A549 (cell line): ENCODE measurements around the gene SARDH. TPM values are rescaled to one million over a fixed set of nuclear protein-coding genes. Genes with fewer than 3 reads are reported as not detected.

ENCODE experiments used
- ATAC-seq, 2 experiments: fragments of 200-7000 bp in 1 of 2; fragments of >200 bp in 1 of 2; cut with Nextera tagmentation in 1 of 2; cut with Tn5 transposase in 1 of 2; 3 replicates each; pipeline versions ENCODE4 v1.8.0 to v1.9.1; 2018 to 2020; ENCODE audit warnings: mild to moderate bottlenecking in 1 of 2, moderate library complexity in 1 of 2
- CTCF ChIA-PET: fragments of 300-600 bp; sonication (Branson Sonifier 250); formaldehyde crosslinking; extraction: SDS; loops from one replicate; lab custom pipeline; 2021; ENCODE audit warnings: antibody characterized with exemption, inconsistent platforms; lab: Yijun Ruan, JAX
- POLR2A ChIA-PET: fragments of 350-600 bp; formaldehyde crosslinking; extraction: SDS; loops from one replicate; lab custom pipeline; 2021; ENCODE audit warnings: antibody characterized with exemption, inconsistent platforms; lab: Yijun Ruan, JAX
- DNase-seq, 2 experiments: peaks; one replicate each; pipeline versions ENCODE4 v3.0.0 to v3.0.0-alpha.2; 2011 to 2016; ENCODE audit warnings: low read depth in 1 of 2, low spot score in 1 of 2
- FAIRE-seq: peaks from 2 replicates; lab custom pipeline; 2011; peaks lifted over from hg19 to GRCh38; lab: Jason Lieb, UNC
- H3K27ac ChIP-seq, 2 experiments: fragments of >200 bp; sonication (Bioruptor Twin); formaldehyde crosslinking; 3 replicates each; pipeline ENCODE4 v1.5.1; 2016 to 2017
- H3K4me1 ChIP-seq: fragments of >200 bp; sonication (Bioruptor Twin); formaldehyde crosslinking; 3 replicates; pipeline ENCODE4 v1.6.1; 2016
- H3K4me2 ChIP-seq: fragments of >200 bp; sonication (Bioruptor Twin); formaldehyde crosslinking; 3 replicates; pipeline ENCODE4 v1.6.1; 2016
- H3K4me3 ChIP-seq: fragments of >200 bp; sonication (Bioruptor Twin); formaldehyde crosslinking; 3 replicates; pipeline ENCODE4 v1.5.1; 2016
- H3K9me3 ChIP-seq: fragments of >200 bp; sonication (Bioruptor Twin); formaldehyde crosslinking; 3 replicates; pipeline ENCODE4 v1.6.1; 2016
- CBX2 ChIP-seq: fragments of 200-600 bp; sonication (generic); IDR thresholded peaks from 2 replicates; pipeline ENCODE4 v1.6.1; 2016; ENCODE audit warnings: low read depth, mild to moderate bottlenecking, borderline replicate concordance
- CEBPB ChIP-seq, 2 experiments: fragments of >200 bp in 1 of 2; sonication (Bioruptor Twin) in 1 of 2; formaldehyde crosslinking in 1 of 2; IDR thresholded peaks; 2 replicates each; pipeline ENCODE4 v1.6.1; 2012 to 2016
- CHD4 ChIP-seq: fragments of 200-600 bp; sonication (generic); IDR thresholded peaks from 2 replicates; pipeline ENCODE4 v1.6.1; 2016; ENCODE audit warnings: antibody characterized with exemption, mild to moderate bottlenecking, borderline replicate concordance
- CTCF ChIP-seq: fragments of >200 bp; sonication (Bioruptor Twin); formaldehyde crosslinking; IDR thresholded peaks from 3 replicates; pipeline ENCODE4 v1.5.1; 2016
- E2F6 ChIP-seq: IDR thresholded peaks from 2 replicates; pipeline ENCODE4 v1.6.1; 2012; ENCODE audit warnings: low read depth, borderline replicate concordance
- ELK1 ChIP-seq: fragments of 150-350 bp; IDR thresholded peaks from 2 replicates; pipeline ENCODE4 v1.6.1; 2014; ENCODE audit warnings: low read depth, mild to moderate bottlenecking, low read length
- EP300 ChIP-seq, 2 experiments: fragments of >200 bp; sonication (Bioruptor Twin); formaldehyde crosslinking; IDR thresholded peaks; 2 replicates in 1 of 2; 3 replicates in 1 of 2; pipeline ENCODE4 v1.6.1; 2016 to 2017
- FOSL2 ChIP-seq, 2 experiments: fragments of 450-650 bp in 1 of 2; fragments of >200 bp in 1 of 2; sonication (Bioruptor Twin) in 1 of 2; formaldehyde crosslinking; IDR thresholded peaks; 2 replicates each; pipeline versions ENCODE4 v1.5.0 to v1.6.1; 2016 to 2020; ENCODE audit warnings: mild to moderate bottlenecking in 1 of 2, moderate library complexity in 1 of 2
- GATA3 ChIP-seq: IDR thresholded peaks from 2 replicates; pipeline ENCODE4 v1.6.1; 2012; ENCODE audit warnings: borderline replicate concordance
- KDM1A ChIP-seq: fragments of 200-600 bp; sonication (generic); IDR thresholded peaks from 2 replicates; pipeline ENCODE4 v1.6.1; 2016; ENCODE audit warnings: low read depth, mild to moderate bottlenecking
- MAFK ChIP-seq: fragments of 450-650 bp; IDR thresholded peaks from 2 replicates; pipeline ENCODE4 v1.6.1; 2014; ENCODE audit not compliant: partially characterized antibody
- MAX ChIP-seq: IDR thresholded peaks from 2 replicates; pipeline ENCODE4 v1.6.1; 2012
- MYC ChIP-seq: IDR thresholded peaks from 2 replicates; pipeline ENCODE4 v1.6.1; 2012; ENCODE audit warnings: mild to moderate bottlenecking, inconsistent platforms, low read length, improper control_type of control experiment, borderline replicate concordance
- NFE2L2 ChIP-seq: fragments of 150-350 bp; conservative IDR thresholded peaks from 2 replicates; pipeline ENCODE4 v1.6.1; 2014; ENCODE audit warnings: low read length
- PHF8 ChIP-seq: fragments of 200-600 bp; sonication (generic); IDR thresholded peaks from 2 replicates; pipeline ENCODE4 v1.6.1; 2016; ENCODE audit warnings: low read depth, mild to moderate bottlenecking, antibody characterized with exemption, moderate library complexity, borderline replicate concordance
- POLR2A ChIP-seq: IDR thresholded peaks from 2 replicates; pipeline ENCODE4 v1.6.1; 2012; ENCODE audit warnings: mild to moderate bottlenecking, low read length
- REST ChIP-seq: fragments of 200-600 bp; sonication (generic); IDR thresholded peaks from 2 replicates; pipeline ENCODE4 v1.6.1; 2016; ENCODE audit warnings: antibody characterized with exemption, mild to moderate bottlenecking, moderate library complexity
- ZC3H11A ChIP-seq: fragments of 450-650 bp; IDR thresholded peaks from 2 replicates; pipeline ENCODE4 v1.6.1; 2014; ENCODE audit warnings: antibody characterized with exemption, mild to moderate bottlenecking
- ZNF302 ChIP-seq: fragments of 250-450 bp; sonication (Bioruptor Pico); IDR thresholded peaks from 2 replicates; pipeline ENCODE4 v1.9.0; 2021; ENCODE audit warnings: inconsistent platforms, mild to moderate bottlenecking, moderate library complexity
- WGBS: methylation state at CpG from one replicate; pipeline ENCODE4 v1.1.6; 2017; ENCODE audit errors: missing lambda C conversion rate; 5-methylcytosine and 5-hydroxymethylcytosine counted together
- polyA plus RNA-seq, 4 experiments: library from polyadenylated mRNA; depleted of rRNA in 3 of 4; stranded (reverse); fragments of >200 nt; fragmentation: RNase III in 1 of 4; extraction: RNeasy Plus Mini Kit Qiagen cat#74134 plus additional on column Dnase treatment in 1 of 4; gene quantifications; 2 replicates in 3 of 4; 3 replicates in 1 of 4; pipeline ENCODE4 v1.2.3, GENCODE V29; 2011 to 2017

Gene SARDH
- polyA plus RNA-seq, 2 of the 4 experiments (the other 2 are of a cell fraction) = 0.08 TPM; not detected in 1

GRCh38 chr9:133777068-133777791, 39.1 kb upstream of the SARDH start (continued):
- TF ChIP-seq CHD4 = no peak
- no peak for TF ChIP-seq MAX
- TF ChIP-seq, all 56 proteins: peak for 0

- ATAC-seq = no peak
- Histone ChIP-seq H3K9me3 (peaks cover 20% of the 10 kb centered on the region), H3K4me1 (no peaks in the 10 kb centered on the region), H3K4me2 (no peak overlapping the region), H3K27ac (no peak overlapping the region), H3K4me3 (no peak overlapping the region)
- no peak for FAIRE-seq
- TF ChIP-seq CTCF (no peak), GATA3 (no peak), FOSL2 (IDR thresholded peaks at IDR 0.05) (no peak), FOSL2 (CRISPR knock-in tag; IDR thresholded peaks at IDR 0.05) (no peak), ZC3H11A (no peak), KDM1A (no peak), REST (no peak), NFE2L2 (no peak), CHD4 (no peak), ZNF302 (no peak), CBX2 (no peak), MYC (no peak), CEBPB (IDR thresholded peaks at IDR 0.05) (no peak), E2F6 (no peak), ELK1 (no peak), POLR2A (no peak), PHF8 (no peak), MAX (no peak), EP300 (IDR thresholded peaks at IDR 0.05) (no peak), MAFK (no peak)
- WGBS = 95% methylated on average over 18 of the region's 27 CpGs
- ChIA-PET POLR2A (no interaction called here), CTCF (interaction anchor here (1.3 to 18.7 kb wide), 5 partner anchors 9 to 219 kb away, joined by 3 to 348 read pairs (median 11); no protein-coding TSS in a partner anchor)
- DNase-seq = no peak
Measured at GRCh38 chr9:133775951-133776905, 38.1 kb upstream of the SARDH start.
